HCT116 (cell line): ENCODE data around the gene PCYT1A. TPM values are rescaled to one million over a fixed set of nuclear protein-coding genes. Genes with fewer than 3 reads are reported as not detected.

Source experiments
- ATAC-seq: fragments of 200-7000 bp; cut with Tn5 transposase; 2 replicates; pipeline ENCODE4 v1.9.1; 2020; ENCODE audit warnings: mild to moderate bottlenecking, moderate library complexity
- BruUV-seq: library from RNA; stranded (reverse); fragments of 400-500 nt; replicated peaks from 2 replicates; lab custom pipeline; 2021; lab: Mats Ljungman, UMichigan
- CTCF ChIA-PET: fragments of 300-600 bp; sonication (Branson Sonifier 250); formaldehyde crosslinking; loops from one replicate; lab custom pipeline; 2021; ENCODE audit warnings: antibody characterized with exemption; lab: Charles Lee
- POLR2A ChIA-PET: fragments of 300-600, 350-600 bp; sonication (Branson Sonifier 250); formaldehyde crosslinking; loops from one replicate; lab custom pipeline; 2021; ENCODE audit warnings: antibody characterized with exemption; lab: Charles Lee
- RAD21 ChIA-PET, 2 experiments: fragments of 300-600 bp; sonication (Branson Sonifier 250); formaldehyde crosslinking; loops; one replicate each; lab custom pipeline; 2023; ENCODE audit warnings: low total read pairs in 2 of 2; ENCODE audit not compliant: uncharacterized antibody in 2 of 2, unreplicated experiment in 2 of 2, low non-redundant PET in 1 of 2; lab: Charles Lee
- DNase-seq: peaks from one replicate; pipeline ENCODE4 v3.0.0-alpha.2; 2010; ENCODE audit warnings: low read depth, low spot score
- H2AFZ ChIP-seq: fragments of 200-600 bp; shearing (Covaris generic), sonication (generic); 2 replicates; pipeline ENCODE4 v1.6.1; 2017; ENCODE audit warnings: low read depth, mixed run types, mixed read lengths, antibody characterized with exemption, low read length; ENCODE audit not compliant: poor library complexity, severe bottlenecking
- H3K27ac ChIP-seq: 2 replicates; pipeline ENCODE4 v1.5.1; 2012; ENCODE audit warnings: low read depth, low read length
- H3K27me3 ChIP-seq: fragments of 200-600 bp; sonication (generic); 2 replicates; pipeline ENCODE4 v1.6.1; 2016; ENCODE audit warnings: mixed run types, low read length, mixed read lengths; ENCODE audit not compliant: insufficient read depth
- H3K36me3 ChIP-seq, 2 experiments: fragments of 200-500 bp in 1 of 2; fragments of 200-600 bp in 1 of 2; sonication (Bioruptor generic) in 1 of 2; sonication (generic) in 1 of 2; 2 replicates each; pipeline versions ENCODE4 v1.5.1 to v1.6.1; 2014 to 2016; ENCODE audit warnings: low read length in 2 of 2, inconsistent platforms in 1 of 2, mixed read lengths in 1 of 2, mixed run types in 1 of 2; ENCODE audit not compliant: insufficient read depth in 2 of 2, control insufficient read depth in 1 of 2
- H3K4me1 ChIP-seq, 2 experiments: fragments of 200-600 bp in 1 of 2; sonication (generic) in 1 of 2; 2 replicates each; pipeline versions ENCODE4 v1.5.1 to v1.6.1; 2012 to 2017; ENCODE audit warnings: low read length in 2 of 2, inconsistent platforms in 1 of 2, mild to moderate bottlenecking in 1 of 2, mixed read lengths in 1 of 2, mixed run types in 1 of 2, moderate library complexity in 1 of 2; ENCODE audit not compliant: insufficient read depth in 2 of 2, control insufficient read depth in 1 of 2
- H3K4me2 ChIP-seq: fragments of 200-600 bp; sonication (generic); 2 replicates; pipeline ENCODE4 v1.6.1; 2017; ENCODE audit warnings: mixed run types, low read length, mixed read lengths
- H3K4me3 ChIP-seq, 2 experiments: fragments of 200-600 bp in 1 of 2; sonication (generic) in 1 of 2; replicated peaks in 1 of 2; 2 replicates each; pipeline ENCODE4 v1.5.1; 2011 to 2016; ENCODE audit warnings: low read length in 2 of 2, control low read depth in 1 of 2, low read depth in 1 of 2, mild to moderate bottlenecking in 1 of 2, mixed read lengths in 1 of 2, mixed run types in 1 of 2
- H3K79me2 ChIP-seq: fragments of 200-600 bp; sonication (generic); 2 replicates; pipeline ENCODE4 v1.6.1; 2017; ENCODE audit warnings: mild to moderate bottlenecking, mixed run types, low read length, moderate library complexity, mixed read lengths; ENCODE audit not compliant: insufficient read depth
- H3K9ac ChIP-seq: fragments of 200-600 bp; sonication (generic); 2 replicates; pipeline ENCODE4 v1.6.1; 2016; ENCODE audit warnings: low read length, mixed read lengths
- H3K9me2 ChIP-seq: fragments of 200-600 bp; sonication (generic), shearing (Covaris generic); 2 replicates; pipeline ENCODE4 v1.6.1; 2017; ENCODE audit warnings: mixed run types, mild to moderate bottlenecking, moderate library complexity; ENCODE audit not compliant: insufficient read depth
- H3K9me3 ChIP-seq, 2 experiments: fragments of 200-500 bp in 1 of 2; fragments of 200-600 bp in 1 of 2; sonication (Bioruptor generic) in 1 of 2; sonication (generic) in 1 of 2; 2 replicates each; pipeline ENCODE4 v1.6.1; 2014 to 2017; ENCODE audit warnings: low read length in 2 of 2, mixed read lengths in 2 of 2, inconsistent platforms in 1 of 2, low read depth in 1 of 2, mild to moderate bottlenecking in 1 of 2, mixed run types in 1 of 2, moderate library complexity in 1 of 2; ENCODE audit not compliant: control insufficient read depth in 1 of 2, insufficient read depth in 1 of 2
- H4K20me1 ChIP-seq: fragments of 200-600 bp; sonication (generic), shearing (Covaris generic); 2 replicates; pipeline ENCODE4 v1.6.1; 2017; ENCODE audit warnings: mixed run types, mild to moderate bottlenecking, moderate library complexity; ENCODE audit not compliant: insufficient read depth
- EGR1 ChIP-seq: IDR thresholded peaks from 2 replicates; pipeline ENCODE4 v1.6.1; 2012; ENCODE audit warnings: low read depth
- ELF1 ChIP-seq: IDR thresholded peaks from 2 replicates; pipeline ENCODE4 v1.6.1; 2012; ENCODE audit warnings: low read depth, borderline replicate concordance
- EZH2phosphoT487 ChIP-seq: fragments of 200-600 bp; IDR thresholded peaks from 2 replicates; pipeline ENCODE4 v1.6.1; 2018; ENCODE audit warnings: antibody characterized with exemption, borderline replicate concordance
- POLR2AphosphoS5 ChIP-seq: IDR thresholded peaks from 2 replicates; pipeline ENCODE4 v1.6.1; 2011; ENCODE audit warnings: mild to moderate bottlenecking, low read depth, low read length, moderate library complexity
- RAD21 ChIP-seq: IDR thresholded peaks from 2 replicates; pipeline ENCODE4 v1.6.1; 2012; ENCODE audit warnings: low read depth, mild to moderate bottlenecking
- REST ChIP-seq: IDR thresholded peaks from 2 replicates; pipeline ENCODE4 v1.6.1; 2012; ENCODE audit warnings: low read depth
- ZBTB33 ChIP-seq: IDR thresholded peaks from 2 replicates; pipeline ENCODE4 v1.6.1; 2011; ENCODE audit warnings: mild to moderate bottlenecking, low read length, moderate library complexity; ENCODE audit not compliant: insufficient replicate concordance; ENCODE audit errors: extremely low read depth
- intact Hi-C: fragments of 100-400 bp; cut with micrococcal nuclease; formaldehyde crosslinking; loops from 2 replicates; pipeline ENCODE4 v1.10.0; 2022
- total RNA-seq: library from RNA; stranded (reverse); gene quantifications from one replicate; pipeline ENCODE4 v1.2.1, GENCODE V29; 2021; ENCODE audit not compliant: unreplicated experiment
- TF ChIP-seq, protein P1 (sequence below), 3 experiments: fragments of 200-600 bp in 1 of 3; sonication (generic) in 1 of 3; IDR thresholded peaks in 2 of 3; conservative IDR thresholded peaks in 1 of 3; 2 replicates each; pipeline ENCODE4 v1.5.1; 2012 to 2017; ENCODE audit warnings: low read depth in 2 of 3, low read length in 2 of 3, antibody characterized with exemption in 1 of 3, borderline replicate concordance in 1 of 3, control low read depth in 1 of 3, mild to moderate bottlenecking in 1 of 3, mixed read lengths in 1 of 3, mixed run types in 1 of 3, moderate library complexity in 1 of 3; ENCODE audit not compliant: insufficient read depth in 1 of 3

The PCYT1A gene
- total RNA-seq, 1 experiment from 2014 or later, result 32.1 TPM

DNA sequence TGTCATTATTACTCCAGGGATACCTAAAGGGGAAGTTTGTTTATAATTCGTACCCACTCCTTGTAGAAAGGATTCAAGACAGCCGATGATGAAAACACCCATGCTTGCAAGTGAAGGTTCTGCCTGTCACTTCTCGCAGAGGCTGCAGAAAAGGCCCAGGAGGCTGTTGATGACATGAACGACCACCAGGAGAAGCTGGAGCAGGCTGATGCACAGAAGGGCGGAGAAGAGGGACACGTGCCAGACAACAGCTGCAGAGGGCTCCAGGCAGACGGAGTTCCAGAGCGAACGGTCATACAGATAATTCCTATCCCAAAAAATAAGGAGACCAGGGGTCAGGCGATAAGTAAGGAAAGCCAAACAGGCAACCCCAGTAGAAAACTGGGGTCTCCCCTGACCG lies 36.2 kb upstream of the PCYT1A start:
- ChIA-PET POLR2A (no interaction called here), CTCF (no interaction called here), RAD21 (no interaction called here)
- Histone ChIP-seq H2AFZ (no peak overlapping the region), H3K4me2 (no peak overlapping the region), H3K9me2 (no peaks in the 10 kb centered on the region), H3K9me3 (no peaks in the 10 kb centered on the region), H3K27me3 (no peaks in the 10 kb centered on the region), H3K36me3 (no peaks in the 10 kb centered on the region), H4K20me1 (no peaks in the 10 kb centered on the region), H3K27ac (no peak overlapping the region), H3K4me1 (peaks cover 5 to 21% of the 10 kb centered on the region in 2 experiments; a peak in 3 of 4 replicates), H3K9ac (no peak overlapping the region), H3K79me2 (no peaks in the 10 kb centered on the region), H3K4me3 (no peak overlapping the region)
- DNase-seq (no peak), ATAC-seq (peak; percentile 66)
- BruUV-seq, result no TSS peak
- intact Hi-C loops, result no loop called here
- no peak for TF ChIP-seq POLR2AphosphoS5
- no peak for TF ChIP-seq EZH2phosphoT487
- no peak for TF ChIP-seq EGR1
- TF ChIP-seq, protein P1, sequence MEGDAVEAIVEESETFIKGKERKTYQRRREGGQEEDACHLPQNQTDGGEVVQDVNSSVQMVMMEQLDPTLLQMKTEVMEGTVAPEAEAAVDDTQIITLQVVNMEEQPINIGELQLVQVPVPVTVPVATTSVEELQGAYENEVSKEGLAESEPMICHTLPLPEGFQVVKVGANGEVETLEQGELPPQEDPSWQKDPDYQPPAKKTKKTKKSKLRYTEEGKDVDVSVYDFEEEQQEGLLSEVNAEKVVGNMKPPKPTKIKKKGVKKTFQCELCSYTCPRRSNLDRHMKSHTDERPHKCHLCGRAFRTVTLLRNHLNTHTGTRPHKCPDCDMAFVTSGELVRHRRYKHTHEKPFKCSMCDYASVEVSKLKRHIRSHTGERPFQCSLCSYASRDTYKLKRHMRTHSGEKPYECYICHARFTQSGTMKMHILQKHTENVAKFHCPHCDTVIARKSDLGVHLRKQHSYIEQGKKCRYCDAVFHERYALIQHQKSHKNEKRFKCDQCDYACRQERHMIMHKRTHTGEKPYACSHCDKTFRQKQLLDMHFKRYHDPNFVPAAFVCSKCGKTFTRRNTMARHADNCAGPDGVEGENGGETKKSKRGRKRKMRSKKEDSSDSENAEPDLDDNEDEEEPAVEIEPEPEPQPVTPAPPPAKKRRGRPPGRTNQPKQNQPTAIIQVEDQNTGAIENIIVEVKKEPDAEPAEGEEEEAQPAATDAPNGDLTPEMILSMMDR (IDR thresholded peaks at IDR 0.05 in 2 of 3, conservative IDR thresholded peaks at IDR 0.05 in 1 of 3; ENCODE audit: borderline replicate concordance in 1 of 3, insufficient read depth in 1 of 3, low read depth in 2 of 3, low read length in 2 of 3), result peak in 2 of 3 experiments; percentile 11 to 31; a peak in 2 of 6 replicates
- TF ChIP-seq ELF1, result no peak
- TF ChIP-seq RAD21, result no peak
- no peak for TF ChIP-seq REST
- TF ChIP-seq ZBTB33, result no peak
